Neural cell (in vitro differentiated cells): ENCODE measurements around the gene MYO3B.

Experiments used
- EP300 ChIP-seq: fragments of 450-650 bp; conservative IDR thresholded peaks from 2 replicates; pipeline ENCODE4 v1.6.1; 2014; ENCODE audit warnings: antibody characterized with exemption, mild to moderate bottlenecking, moderate library complexity; ENCODE audit not compliant: poor library complexity, severe bottlenecking
- EZH2 ChIP-seq: fragments of 200-600, 300-800 bp; shearing (Covaris generic), sonication (generic); IDR thresholded peaks from 2 replicates; pipeline ENCODE4 v1.6.1; 2014; ENCODE audit warnings: antibody characterized with exemption, low read length, borderline replicate concordance, mild to moderate bottlenecking; ENCODE audit not compliant: insufficient read depth, poor library complexity, severe bottlenecking
- MXI1 ChIP-seq: fragments of 450-650 bp; conservative IDR thresholded peaks from 2 replicates; pipeline ENCODE4 v1.6.1; 2014; ENCODE audit warnings: antibody characterized with exemption, mild to moderate bottlenecking; ENCODE audit not compliant: poor library complexity, severe bottlenecking
- POLR2AphosphoS5 ChIP-seq: IDR thresholded peaks from 2 replicates; pipeline ENCODE4 v1.6.1; 2012
- RAD21 ChIP-seq: fragments of 450-650 bp; conservative IDR thresholded peaks from 2 replicates; pipeline ENCODE4 v1.6.1; 2014; ENCODE audit warnings: antibody characterized with exemption, mild to moderate bottlenecking, moderate library complexity
- REST ChIP-seq: IDR thresholded peaks from 2 replicates; pipeline ENCODE4 v1.6.1; 2012; ENCODE audit warnings: borderline replicate concordance
- SMC3 ChIP-seq: fragments of 450-650 bp; conservative IDR thresholded peaks from 2 replicates; pipeline ENCODE4 v1.6.1; 2014; ENCODE audit warnings: antibody characterized with exemption, mild to moderate bottlenecking, moderate library complexity; ENCODE audit not compliant: poor library complexity
- TAF1 ChIP-seq: IDR thresholded peaks from 2 replicates; pipeline ENCODE4 v1.6.1; 2012; ENCODE audit warnings: low read depth
- TF ChIP-seq, protein P1 (sequence below): fragments of 450-650 bp; IDR thresholded peaks from 2 replicates; pipeline ENCODE4 v1.5.1; 2014; ENCODE audit warnings: antibody characterized with exemption, mild to moderate bottlenecking, moderate library complexity; ENCODE audit not compliant: poor library complexity, severe bottlenecking

DNA sequence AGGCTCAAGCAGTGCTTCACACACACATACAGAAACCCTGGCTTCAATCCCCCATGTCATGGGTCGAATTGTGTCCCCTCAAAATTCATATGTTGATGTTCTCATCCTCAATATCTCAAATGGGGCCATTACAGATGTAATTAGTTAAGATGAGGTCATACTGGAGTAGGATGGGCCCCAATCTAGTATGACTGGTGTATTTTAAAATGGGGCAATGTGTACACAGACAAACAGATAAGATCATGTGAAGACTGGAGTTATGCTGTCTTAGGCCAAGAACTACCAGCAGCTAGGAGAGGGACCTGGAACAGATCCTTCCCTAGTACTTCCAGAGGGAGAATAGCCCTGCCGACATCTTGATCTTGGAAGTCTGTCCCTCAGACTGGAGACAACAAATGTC is 167.7 kb downstream of the MYO3B start:
- TF ChIP-seq, protein P1, sequence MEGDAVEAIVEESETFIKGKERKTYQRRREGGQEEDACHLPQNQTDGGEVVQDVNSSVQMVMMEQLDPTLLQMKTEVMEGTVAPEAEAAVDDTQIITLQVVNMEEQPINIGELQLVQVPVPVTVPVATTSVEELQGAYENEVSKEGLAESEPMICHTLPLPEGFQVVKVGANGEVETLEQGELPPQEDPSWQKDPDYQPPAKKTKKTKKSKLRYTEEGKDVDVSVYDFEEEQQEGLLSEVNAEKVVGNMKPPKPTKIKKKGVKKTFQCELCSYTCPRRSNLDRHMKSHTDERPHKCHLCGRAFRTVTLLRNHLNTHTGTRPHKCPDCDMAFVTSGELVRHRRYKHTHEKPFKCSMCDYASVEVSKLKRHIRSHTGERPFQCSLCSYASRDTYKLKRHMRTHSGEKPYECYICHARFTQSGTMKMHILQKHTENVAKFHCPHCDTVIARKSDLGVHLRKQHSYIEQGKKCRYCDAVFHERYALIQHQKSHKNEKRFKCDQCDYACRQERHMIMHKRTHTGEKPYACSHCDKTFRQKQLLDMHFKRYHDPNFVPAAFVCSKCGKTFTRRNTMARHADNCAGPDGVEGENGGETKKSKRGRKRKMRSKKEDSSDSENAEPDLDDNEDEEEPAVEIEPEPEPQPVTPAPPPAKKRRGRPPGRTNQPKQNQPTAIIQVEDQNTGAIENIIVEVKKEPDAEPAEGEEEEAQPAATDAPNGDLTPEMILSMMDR = no peak
- TF ChIP-seq EZH2 (no peak), EP300 (no peak), POLR2AphosphoS5 (no peak), REST (no peak), TAF1 (no peak), RAD21 (no peak), SMC3 (no peak), MXI1 (no peak)
